HG03558 (cell line): ENCODE data around the gene NHEJ1.

Experiments used
- ATAC-seq: cut with Tn5 transposase; IDR thresholded peaks from one replicate; pipeline ENCODE4 v1.9.1; 2021; ENCODE audit warnings: moderate number of reproducible peaks; ENCODE audit not compliant: unreplicated experiment; ENCODE audit errors: extremely low read depth

Gene NHEJ1

GRCh38 chr2:219060821-219061791, 99.5 kb downstream of the NHEJ1 start, which contains the start of gene IHH:
TSS of gene IHH (minus strand) at chr2:219060921. CDS start at chr2:219060467, 454 bp downstream.
- no peak for ATAC-seq

- ATAC-seq: no peak
These were observed 100.6 kb downstream of the NHEJ1 start for GRCh38 chr2:219059725-219060682.

- ATAC-seq: no peak
These were observed 101.3 kb downstream of the NHEJ1 start for GRCh38 chr2:219059375-219059724.

- ATAC-seq: no peak
These were observed 101.9 kb downstream of the NHEJ1 start for GRCh38 chr2:219058541-219059374.

- ATAC-seq: peak; percentile 92
These were observed 102.7 kb downstream of the NHEJ1 start for GRCh38 chr2:219057709-219058540.

GRCh38 chr2:219056896-219057708, 103.5 kb downstream of the NHEJ1 start:
- ATAC-seq: no peak

- no peak for ATAC-seq
These were observed 104.3 kb downstream of the NHEJ1 start for GRCh38 chr2:219056176-219056895.

- ATAC-seq: no peak
These were observed 105.4 kb downstream of the NHEJ1 start for GRCh38 chr2:219054956-219055903.

GRCh38 chr2:219049282-219049681, 111.3 kb downstream of the NHEJ1 start:
- ATAC-seq: no peak

GRCh38 chr2:219045937-219046550, 114.6 kb downstream of the NHEJ1 start:
- no peak for ATAC-seq

GRCh38 chr2:219042750-219043149, 117.9 kb downstream of the NHEJ1 start:
- no peak for ATAC-seq

GRCh38 chr2:219042157-219042556, 118.5 kb downstream of the NHEJ1 start:
- ATAC-seq: no peak

- no peak for ATAC-seq
These were observed 119.4 kb downstream of the NHEJ1 start, which contains the start of gene CFAP65 for GRCh38 chr2:219041252-219041651. TSS of gene CFAP65 (minus strand) at chr2:219041516. CDS start at chr2:219039048, 2,468 bp downstream.

- ATAC-seq: no peak
These were observed 122.0 kb downstream of the NHEJ1 start for GRCh38 chr2:219038600-219038999.

- no peak for ATAC-seq
These were observed 122.7 kb downstream of the NHEJ1 start for GRCh38 chr2:219037783-219038499.
